Loucy (cell line): Measurements from ENCODE around the gene FIS1.

Experiments
- CTCF ChIP-seq: fragments of 200-600 bp; sonication (generic); conservative IDR thresholded peaks from 2 replicates; pipeline ENCODE4 v1.5.1; 2014; ENCODE audit warnings: mild to moderate bottlenecking, antibody characterized with exemption, low read length
- EZH2phosphoT487 ChIP-seq: fragments of 200-600 bp; IDR thresholded peaks from 2 replicates; pipeline ENCODE4 v1.6.1; 2018; ENCODE audit warnings: antibody characterized with exemption, mild to moderate bottlenecking, moderate library complexity, borderline replicate concordance

- no peak for TF ChIP-seq CTCF
- TF ChIP-seq EZH2phosphoT487 = no peak
Observed at GRCh38 chr7:101226721-101227120, 18.2 kb downstream of the FIS1 start.
